Osteoblast (primary cell): ENCODE data around the gene FAM181A. TPM values are rescaled to one million over a fixed set of nuclear protein-coding genes. Genes with fewer than 3 reads are reported as not detected.
A peak's percentile ranks its signal among the peaks of the same experiment; 100 is the strongest.

Experiments
- DNase-seq: peaks from one replicate; pipeline ENCODE4 v3.0.0; 2011; ENCODE audit warnings: low spot score, mixed read lengths; ENCODE audit not compliant: insufficient read length; ENCODE audit errors: missing footprints
- H2AFZ ChIP-seq: 2 replicates; pipeline ENCODE4 v1.6.0; 2011; ENCODE audit warnings: mild to moderate bottlenecking, low read length
- H3K27ac ChIP-seq: 2 replicates; pipeline ENCODE4 v1.5.1; 2011; ENCODE audit warnings: mild to moderate bottlenecking, low read depth, low read length, moderate library complexity
- H3K27me3 ChIP-seq: 2 replicates; pipeline ENCODE4 v1.6.0; 2012; ENCODE audit warnings: mild to moderate bottlenecking, control low read depth, inconsistent platforms, low read length, moderate library complexity; ENCODE audit not compliant: insufficient read depth
- H3K36me3 ChIP-seq: 2 replicates; pipeline ENCODE4 v1.5.1; 2011; ENCODE audit warnings: mild to moderate bottlenecking, low read length, control low read depth, moderate library complexity; ENCODE audit not compliant: insufficient read depth
- H3K4me1 ChIP-seq: 2 replicates; pipeline ENCODE4 v1.5.1; 2011; ENCODE audit warnings: mild to moderate bottlenecking, low read length, control low read depth, moderate library complexity; ENCODE audit not compliant: insufficient read depth
- H3K4me2 ChIP-seq: 2 replicates; pipeline ENCODE4 v1.6.0; 2011; ENCODE audit warnings: mild to moderate bottlenecking, low read length; ENCODE audit not compliant: insufficient read depth
- H3K4me3 ChIP-seq: fragments of 200-600 bp; sonication (generic); 3 replicates; pipeline ENCODE4 v1.5.1; 2012; ENCODE audit warnings: mild to moderate bottlenecking, low read length, inconsistent platforms; ENCODE audit not compliant: insufficient read depth
- H3K79me2 ChIP-seq: 2 replicates; pipeline ENCODE4 v1.6.0; 2012; ENCODE audit warnings: mild to moderate bottlenecking, low read length, control low read depth, inconsistent platforms; ENCODE audit not compliant: insufficient read depth
- H3K9me3 ChIP-seq: 2 replicates; pipeline ENCODE4 v1.5.1; 2011; ENCODE audit warnings: low read depth, low read length, control low read depth
- H4K20me1 ChIP-seq: 2 replicates; pipeline ENCODE4 v1.6.0; 2012; ENCODE audit warnings: mild to moderate bottlenecking, low read length, control low read depth; ENCODE audit not compliant: insufficient read depth
- CTCF ChIP-seq: IDR thresholded peaks from 2 replicates; pipeline ENCODE4 v1.5.1; 2011; ENCODE audit warnings: mild to moderate bottlenecking, low read depth, low read length, moderate library complexity; ENCODE audit errors: extremely low read depth
- total RNA-seq: library from RNA; depleted of rRNA; stranded (reverse); fragments of >200 nt; gene quantifications from 2 replicates; pipeline ENCODE4 v1.2.3, GENCODE V29; 2012

FAM181A gene
- total RNA-seq: not detected in 2 replicates

GRCh38 chr14:93926873-93927799, at the start of gene FAM181A:
Gene FAM181A, plus strand, starts transcription at chr14:93927344. Its CDS starts 942 bp downstream, at chr14:93928286.
- Histone ChIP-seq H3K36me3 (no peaks in the 10 kb centered on the region), H3K9me3 (no peaks in the 10 kb centered on the region), H3K4me1 (no peaks in the 10 kb centered on the region), H3K4me3 (no peak within 1 kb of the TSS), H4K20me1 (no peaks in the 10 kb centered on the region), H2AFZ (no peak within 1 kb of the TSS), H3K4me2 (no peak within 1 kb of the TSS), H3K27ac (no peak within 1 kb of the TSS), H3K79me2 (no peaks in the 10 kb centered on the region), H3K27me3 (no peaks in the 10 kb centered on the region)
- no peak for TF ChIP-seq CTCF
- DNase-seq: peak; percentile 63

GRCh38 chr14:93878212-93878611, 48.9 kb upstream of the FAM181A start:
- TF ChIP-seq CTCF: no peak
- H2AFZ ChIP-seq: no peak overlapping the region
- no peaks in the 10 kb centered on the region for H3K27me3 ChIP-seq
- no peak overlapping the region for H3K27ac ChIP-seq
- H3K79me2 ChIP-seq: no peaks in the 10 kb centered on the region
- H3K4me3 ChIP-seq: no peak overlapping the region
- no peaks in the 10 kb centered on the region for H3K36me3 ChIP-seq
- H4K20me1 ChIP-seq: no peaks in the 10 kb centered on the region
- H3K4me2 ChIP-seq: no peak overlapping the region
- no peak for DNase-seq
- no peaks in the 10 kb centered on the region for H3K9me3 ChIP-seq
- H3K4me1 ChIP-seq: peaks cover 4% of the 10 kb centered on the region

- no peak for TF ChIP-seq CTCF
- peaks cover 4% of the 10 kb centered on the region for H3K4me1 ChIP-seq
- no peak overlapping the region for H3K27ac ChIP-seq
- H3K4me2 ChIP-seq: no peak overlapping the region
- no peaks in the 10 kb centered on the region for H4K20me1 ChIP-seq
- H3K4me3 ChIP-seq: no peak overlapping the region
- H3K9me3 ChIP-seq: no peaks in the 10 kb centered on the region
- no peaks in the 10 kb centered on the region for H3K36me3 ChIP-seq
- no peaks in the 10 kb centered on the region for H3K27me3 ChIP-seq
- H3K79me2 ChIP-seq: no peaks in the 10 kb centered on the region
- no peak for DNase-seq
- H2AFZ ChIP-seq: no peak overlapping the region
Observed at GRCh38 chr14:93878871-93879270, 48.3 kb upstream of the FAM181A start.

GRCh38 chr14:93879362-93879983, 47.7 kb upstream of the FAM181A start:
- H3K4me2 ChIP-seq: peak overlapping the region; percentile 62

More at GRCh38 chr14:93879362-93879983, 47.7 kb upstream of the FAM181A start:
- Histone ChIP-seq H3K79me2 (no peaks in the 10 kb centered on the region), H3K4me1 (peaks cover 4% of the 10 kb centered on the region), H3K27me3 (no peaks in the 10 kb centered on the region), H3K9me3 (no peaks in the 10 kb centered on the region), H3K27ac (no peak overlapping the region), H4K20me1 (no peaks in the 10 kb centered on the region), H2AFZ (no peak overlapping the region), H3K4me3 (peak overlapping the region; percentile 30), H3K36me3 (no peaks in the 10 kb centered on the region)
- TF ChIP-seq CTCF: no peak
- DNase-seq: no peak
